NK-92 treated with Interleukin-12 subunit alpha and Interleukin-12 subunit beta, amount 100 ng/mL, for 24 hours (cell line): Measurements from ENCODE around the gene SLC7A10.
"Not testable (repeated sequence)": the region's sequence is repeated elsewhere in the genome, so short reads cannot be mapped to it uniquely, and the experiment has no call there.

Source experiments
- DNase-seq: peaks from one replicate; lab custom pipeline; 2025; lab: John Stamatoyannopoulos, UW

The SLC7A10 gene

DNA sequence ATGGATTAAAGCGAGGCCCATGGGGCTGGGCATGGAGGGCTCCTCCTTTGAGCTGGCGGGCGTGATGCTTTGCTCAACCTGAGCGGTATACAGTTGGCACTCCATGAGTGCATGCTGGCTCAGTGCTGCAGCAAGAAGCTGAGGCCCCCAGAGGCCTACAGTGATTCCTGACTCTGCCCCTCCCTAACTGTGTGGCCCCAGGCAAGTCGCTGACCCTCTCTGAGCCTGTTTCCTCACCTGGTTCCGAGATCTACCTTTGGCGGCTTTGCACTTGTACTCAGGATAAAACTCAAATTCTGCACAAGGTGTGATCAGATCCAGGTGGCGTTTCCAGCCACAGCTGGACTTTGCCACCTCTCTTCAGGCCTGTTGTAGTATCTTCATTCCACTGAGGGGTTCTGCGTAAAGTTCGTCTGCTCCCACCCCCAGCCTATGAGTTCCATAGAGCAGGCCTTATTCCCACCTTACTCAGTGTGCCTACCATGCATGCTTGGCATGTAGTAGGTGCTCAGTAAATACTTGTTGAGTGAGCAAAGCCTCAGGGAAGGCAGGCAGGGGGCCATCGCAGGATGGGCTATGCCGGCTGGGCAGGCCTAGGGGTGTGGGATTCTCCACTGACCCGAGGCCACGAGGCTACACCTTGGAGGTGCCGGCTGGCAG, 23.6 kb downstream of the SLC7A10 start:
- no peak for DNase-seq

DNA sequence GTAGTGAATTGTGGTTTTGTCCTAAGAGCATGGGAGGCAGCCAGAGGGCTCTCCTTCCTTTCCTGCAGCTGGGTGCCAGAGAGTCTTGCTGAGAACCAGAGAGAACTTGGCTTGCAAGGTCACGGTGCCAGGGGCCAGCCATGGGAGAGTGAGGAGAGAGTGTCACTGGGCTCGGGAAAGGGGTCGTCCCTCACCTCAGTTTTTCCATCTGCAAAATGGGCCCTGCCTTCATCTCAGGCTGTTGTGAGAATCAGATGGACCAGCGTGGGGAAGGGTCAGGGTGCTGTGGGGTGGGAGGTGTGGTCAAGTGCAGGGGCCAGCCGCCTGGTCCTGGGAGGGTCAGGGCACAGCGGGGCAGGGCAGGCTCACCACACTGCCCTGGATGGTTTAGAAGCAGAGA, 24.2 kb downstream of the SLC7A10 start:
- DNase-seq: no peak

DNA sequence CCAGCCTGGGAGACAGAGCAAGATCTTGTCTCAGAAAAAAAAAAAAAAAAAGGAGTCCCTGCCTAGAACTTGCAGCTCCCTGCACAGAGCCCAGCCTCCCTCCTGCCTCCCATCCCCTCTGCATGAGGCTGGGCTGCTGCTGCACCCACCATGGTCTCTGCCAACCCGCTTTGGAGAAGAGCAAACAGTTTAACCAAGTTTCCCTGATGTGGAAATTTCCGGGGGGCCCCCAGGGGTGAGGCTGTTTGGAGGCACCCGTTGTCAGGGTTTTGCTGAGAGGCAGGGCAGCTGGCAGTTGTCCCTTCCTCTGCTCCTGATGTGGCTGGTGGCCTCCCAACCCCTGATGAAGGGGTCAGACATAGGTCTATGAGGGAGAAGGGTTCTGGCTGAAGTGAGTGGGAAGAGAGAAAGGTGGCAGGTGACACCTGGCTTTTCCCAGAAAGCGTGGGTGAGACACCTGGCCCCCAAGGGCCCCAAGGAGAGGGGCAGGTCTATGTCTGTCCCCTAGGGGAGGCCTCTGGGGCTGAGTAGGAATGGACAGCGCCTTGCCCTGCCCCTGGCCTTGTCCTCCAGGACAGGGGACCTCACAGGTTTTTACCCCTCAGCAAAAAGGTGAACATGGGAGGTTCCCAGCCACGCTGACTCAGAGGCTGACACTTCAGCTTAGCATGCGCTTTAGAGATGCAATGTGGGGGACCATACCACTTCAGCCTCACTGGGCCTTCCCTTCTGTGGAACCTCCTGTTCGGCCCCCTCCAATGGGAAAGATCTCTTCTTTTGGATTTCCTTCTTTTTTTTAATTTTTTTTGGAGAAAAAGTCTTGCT, 26.0 kb downstream of the SLC7A10 start:
- DNase-seq: no peak

DNA sequence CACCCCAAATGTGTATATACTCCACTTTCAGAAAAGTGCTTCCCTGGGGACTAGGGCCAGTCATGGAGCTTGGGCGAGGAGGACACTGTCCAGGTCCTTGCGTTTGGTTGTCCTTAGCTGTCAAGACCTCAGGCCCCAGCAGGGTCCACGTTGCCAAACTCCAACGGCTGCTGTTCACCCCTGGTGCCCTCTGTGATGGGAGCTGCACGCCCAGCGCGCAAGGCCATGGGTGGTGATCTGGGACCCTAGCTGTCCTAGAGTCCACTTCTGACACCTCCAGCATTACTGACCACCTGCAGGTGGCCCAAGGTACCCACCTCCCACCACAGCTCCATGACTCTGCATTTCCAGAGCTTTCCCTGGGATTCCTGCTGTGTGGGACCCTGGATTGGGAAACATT, 27.5 kb downstream of the SLC7A10 start:
- no peak for DNase-seq

DNA sequence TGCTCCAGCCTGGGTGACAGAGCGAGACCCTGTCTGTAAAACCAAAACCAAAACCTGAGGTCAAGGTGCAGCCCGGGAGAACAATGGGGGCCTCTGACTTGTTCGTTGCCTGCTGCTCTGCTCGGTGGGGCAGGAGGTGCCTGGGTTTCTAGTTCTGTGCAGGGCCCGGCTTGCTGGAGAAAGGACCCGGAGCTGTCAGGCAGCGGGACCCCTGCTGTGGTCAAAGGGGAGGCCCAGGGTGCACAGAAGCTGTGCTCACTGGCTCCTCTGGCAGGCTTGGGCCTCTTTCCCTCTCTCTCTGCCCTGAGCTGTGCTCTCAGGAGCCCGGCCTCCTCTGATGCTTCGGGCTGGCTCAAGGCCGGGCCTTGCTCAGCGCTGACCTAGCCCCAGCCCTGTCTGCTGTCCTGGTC, 28.1 kb downstream of the SLC7A10 start:
- no peak for DNase-seq

DNA sequence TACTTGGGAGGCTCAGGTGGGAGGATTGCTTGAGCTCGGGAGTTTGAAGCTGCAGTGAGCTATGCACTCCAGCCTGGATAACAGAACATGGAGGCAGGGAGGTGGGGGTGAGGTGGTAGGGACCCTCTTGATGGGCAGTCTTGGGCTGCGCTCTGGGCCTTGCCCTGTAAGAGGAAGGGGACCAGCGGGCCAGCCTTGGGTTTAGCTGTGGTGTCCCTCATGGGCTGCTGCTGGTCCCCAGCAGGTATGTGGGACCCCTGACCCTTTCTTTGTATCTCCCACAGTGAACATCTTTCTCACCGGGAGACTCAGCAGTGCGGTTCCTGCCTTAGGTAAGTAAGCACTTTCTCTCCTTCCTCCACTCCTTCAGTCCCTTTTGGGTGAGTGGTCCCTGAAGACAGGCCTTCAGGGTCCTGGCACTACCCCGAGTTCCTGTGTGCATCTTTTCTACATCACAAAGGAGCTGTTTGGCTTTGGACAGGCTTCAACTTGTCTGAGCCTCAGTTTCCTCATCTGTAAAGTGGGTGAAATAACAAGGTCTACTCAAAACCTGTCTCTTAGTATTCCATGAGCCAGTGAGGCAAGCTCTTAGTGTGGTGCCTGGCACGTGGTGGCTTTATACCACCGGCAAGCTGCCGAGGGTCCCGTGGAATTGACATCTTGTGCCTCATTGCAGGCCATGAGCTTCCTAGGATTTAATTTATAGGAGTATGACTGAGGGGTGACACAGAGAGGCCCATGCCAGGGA, 29.0 kb downstream of the SLC7A10 start:
- no peak for DNase-seq

DNA sequence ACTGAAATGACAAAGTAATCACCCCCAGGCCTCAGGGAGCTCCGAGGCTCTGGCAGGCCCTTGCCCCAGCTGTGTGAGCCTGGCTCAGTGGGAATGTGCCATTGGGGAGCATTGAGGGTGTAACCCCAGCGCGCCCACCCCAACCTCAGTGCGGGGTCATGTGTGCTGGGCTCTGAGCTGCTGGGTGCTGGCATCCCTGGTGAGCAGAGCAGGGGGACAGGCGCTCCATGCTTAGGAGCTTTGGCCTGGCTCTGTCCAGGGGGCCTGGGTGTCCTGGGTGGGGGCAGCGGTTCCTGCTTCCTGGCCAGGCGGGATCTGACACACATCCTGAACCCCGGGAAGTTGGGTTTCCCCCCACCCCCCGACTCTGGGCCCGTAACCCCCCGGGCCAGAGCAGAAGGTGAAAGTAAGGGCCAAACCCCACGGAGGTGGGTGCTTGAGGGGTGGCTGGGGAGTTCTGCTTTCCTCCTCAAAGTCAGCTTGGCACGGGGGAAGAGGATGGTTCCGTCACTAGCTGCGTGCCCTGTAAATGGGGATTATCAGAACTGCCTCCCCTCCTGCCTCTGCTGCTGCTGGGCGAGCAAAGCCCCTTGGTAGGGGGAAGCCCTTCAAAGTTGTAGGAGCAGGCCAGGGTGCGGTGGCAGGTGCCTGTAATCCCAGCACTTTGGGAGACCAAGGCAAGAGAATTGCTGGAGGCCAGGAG, 29.9 kb downstream of the SLC7A10 start:
- no peak for DNase-seq

DNA sequence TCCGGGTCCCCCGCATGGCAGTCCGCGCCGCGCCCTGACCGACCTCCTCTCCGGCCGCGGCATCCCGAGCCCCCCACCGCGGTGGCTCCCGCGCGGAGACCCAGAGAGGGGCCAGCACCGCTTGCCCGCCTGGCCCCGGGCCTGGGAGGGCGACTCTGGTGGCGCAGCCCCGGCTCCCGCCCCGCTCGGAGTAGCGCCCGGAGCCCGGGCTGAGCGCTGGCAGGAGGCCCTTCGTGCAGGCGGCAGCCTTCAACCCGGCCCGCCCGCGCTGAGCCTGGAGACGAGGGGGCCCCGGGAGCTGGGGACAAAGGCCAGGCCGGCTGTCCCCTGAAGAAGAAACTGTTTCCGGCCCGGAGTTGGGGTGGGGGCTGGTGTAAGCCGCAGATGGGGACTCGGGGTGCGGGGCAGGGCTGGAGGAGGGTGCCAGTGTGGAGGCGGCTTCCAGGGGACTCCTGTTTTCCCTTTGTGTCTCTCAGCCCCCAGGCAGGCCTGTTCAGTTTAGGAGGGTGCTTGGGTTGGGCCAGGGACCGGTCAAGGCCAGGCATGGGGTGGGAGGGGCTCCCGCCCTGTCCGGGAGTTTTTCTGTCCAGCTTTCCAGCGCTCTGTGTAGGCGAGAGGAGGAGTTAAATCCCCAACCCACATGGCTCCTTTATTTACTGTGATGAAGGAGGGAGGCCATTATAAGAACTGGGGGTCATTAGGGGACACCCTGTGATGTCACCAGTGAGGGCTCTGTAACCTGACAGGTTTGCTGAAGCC, 30.6 kb downstream of the SLC7A10 start:
- DNase-seq: no peak

DNA sequence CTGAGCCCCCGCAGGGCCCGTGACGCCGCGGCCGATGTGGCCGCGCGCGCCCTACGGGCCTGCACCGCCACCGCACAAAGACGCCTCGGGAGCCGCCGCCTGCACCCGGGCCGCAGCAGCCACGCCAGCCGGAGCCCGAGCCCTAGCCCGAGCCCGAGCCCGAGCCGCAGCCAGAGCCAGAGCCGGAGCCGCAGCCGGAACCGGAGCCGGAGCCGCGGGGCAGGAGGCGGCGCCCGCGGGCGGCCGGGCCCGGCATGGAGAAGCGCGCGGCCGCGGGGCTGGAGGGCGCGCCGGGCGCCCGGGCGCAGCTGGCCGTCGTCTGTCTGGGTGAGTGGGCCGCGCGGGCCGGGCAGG, 31.1 kb downstream of the SLC7A10 start:
- no peak for DNase-seq

DNA sequence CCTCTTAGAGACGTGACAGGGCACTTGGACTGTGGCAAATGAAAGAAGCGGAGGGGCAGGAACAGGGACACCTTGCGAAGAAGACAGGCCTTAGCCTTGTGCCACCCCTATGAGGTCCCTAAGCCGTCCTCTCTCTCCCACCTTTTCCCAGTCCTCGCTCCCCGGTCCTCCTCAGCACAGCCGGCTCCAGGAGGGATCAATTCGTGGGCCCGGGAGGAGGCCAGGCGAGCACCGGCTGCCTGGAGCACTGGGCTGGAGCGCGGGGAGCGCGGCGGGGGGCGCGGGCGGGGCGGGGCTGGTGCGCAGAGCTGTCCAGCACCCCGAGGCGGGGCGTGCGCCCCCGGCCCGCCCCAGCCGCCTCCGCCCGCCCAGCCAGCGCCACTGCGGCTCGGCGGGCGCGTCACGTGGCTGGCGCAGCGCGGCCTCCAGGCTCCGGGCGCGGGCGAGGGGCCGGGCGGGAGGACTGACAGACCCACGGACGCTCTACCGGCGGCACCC, 31.7 kb downstream of the SLC7A10 start, which contains the start of gene LRP3:
LRP3 (plus strand) TSS at position 466 of the 498 bp plus-strand sequence. CDS start 456 bp downstream, outside the sequence.
- no peak for DNase-seq

DNA sequence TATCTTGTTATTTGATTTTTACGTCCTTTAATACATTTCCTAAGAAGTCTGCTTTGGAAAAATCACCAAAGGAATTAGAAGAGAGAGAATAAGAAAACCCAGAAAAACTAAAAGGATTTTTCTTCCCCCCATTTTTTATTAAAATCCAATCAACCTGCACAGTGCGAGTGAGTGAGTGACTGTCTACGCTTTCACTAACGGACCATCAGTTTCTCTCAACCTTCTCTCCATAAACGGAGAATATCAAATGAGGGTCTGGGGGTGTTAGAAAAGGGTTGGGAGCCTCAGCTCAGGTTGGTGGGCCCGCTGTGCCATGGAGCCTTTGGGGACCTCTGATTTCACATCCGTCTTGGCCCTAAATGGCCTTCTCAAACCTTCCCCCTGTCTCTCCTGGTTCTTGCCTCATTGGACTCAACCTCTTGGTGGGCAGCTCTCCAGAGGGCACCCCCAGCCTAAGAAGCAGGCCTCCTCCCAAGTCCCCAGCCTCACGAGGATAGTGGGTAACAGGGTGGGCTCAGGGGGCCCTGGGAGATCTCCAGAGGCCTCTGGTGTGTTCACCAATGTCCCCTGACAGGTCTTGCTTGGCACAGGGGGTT, 32.3 kb downstream of the SLC7A10 start:
- no peak for DNase-seq

DNA sequence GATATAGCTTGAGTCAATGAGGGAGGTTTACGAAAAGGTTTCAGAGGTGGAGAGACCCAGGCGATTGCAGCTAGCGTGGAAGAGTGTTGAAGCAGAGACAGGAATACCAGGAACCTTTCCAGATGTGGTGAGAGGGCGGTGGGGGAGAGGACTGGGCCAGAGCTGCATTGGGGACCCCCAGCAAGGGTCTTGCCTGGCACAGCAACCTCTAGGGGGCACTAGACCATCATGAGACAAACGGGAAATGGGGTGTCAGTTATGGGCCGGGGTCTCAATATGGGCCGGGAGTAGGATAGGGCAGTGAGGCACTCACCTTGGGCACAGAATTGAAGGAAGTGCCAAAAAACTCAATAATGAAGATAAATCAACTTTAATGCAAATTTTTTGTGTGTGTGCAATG, 33.6 kb downstream of the SLC7A10 start:
- DNase-seq: no peak

DNA sequence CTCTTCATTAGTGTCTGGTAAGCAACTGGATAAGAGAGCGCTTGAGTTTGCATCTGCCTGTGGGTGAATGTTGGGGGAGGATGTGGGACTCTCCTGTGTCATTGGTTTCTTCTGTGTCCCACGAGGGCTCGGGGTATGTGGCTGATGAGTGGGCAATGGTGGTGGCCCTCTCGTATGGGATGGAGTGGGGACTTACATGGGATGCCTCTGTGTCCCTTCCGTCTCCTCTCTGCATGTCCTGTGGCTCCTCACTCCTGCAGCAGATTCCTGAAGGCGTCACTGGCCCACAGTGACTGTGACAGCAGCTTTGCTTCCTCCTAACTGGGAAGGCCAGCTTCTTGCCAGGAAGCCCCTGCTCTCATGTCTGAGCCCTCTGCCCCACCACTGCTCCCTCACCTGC, 34.1 kb downstream of the SLC7A10 start:
- DNase-seq: no peak

DNA sequence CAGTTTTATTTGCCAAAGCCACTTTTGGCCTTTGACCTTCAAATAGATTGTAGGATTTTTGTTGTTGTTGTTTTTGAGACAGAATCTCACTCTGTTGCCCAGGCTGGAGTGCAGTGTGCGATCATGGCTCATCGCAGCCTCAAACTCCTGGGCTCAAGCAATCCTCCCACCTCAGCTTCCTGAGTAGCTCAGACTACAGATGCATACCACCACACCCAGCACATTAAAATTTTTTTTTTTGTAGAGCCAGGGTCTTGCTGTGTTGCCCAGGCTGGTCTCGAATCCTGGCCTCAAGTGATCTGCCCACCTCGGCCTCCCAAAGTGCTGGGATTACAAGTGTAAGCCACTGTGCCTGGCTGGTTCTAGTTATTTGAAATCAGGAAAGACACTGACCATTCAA, 34.6 kb downstream of the SLC7A10 start:
- DNase-seq: not testable (repeated sequence)

DNA sequence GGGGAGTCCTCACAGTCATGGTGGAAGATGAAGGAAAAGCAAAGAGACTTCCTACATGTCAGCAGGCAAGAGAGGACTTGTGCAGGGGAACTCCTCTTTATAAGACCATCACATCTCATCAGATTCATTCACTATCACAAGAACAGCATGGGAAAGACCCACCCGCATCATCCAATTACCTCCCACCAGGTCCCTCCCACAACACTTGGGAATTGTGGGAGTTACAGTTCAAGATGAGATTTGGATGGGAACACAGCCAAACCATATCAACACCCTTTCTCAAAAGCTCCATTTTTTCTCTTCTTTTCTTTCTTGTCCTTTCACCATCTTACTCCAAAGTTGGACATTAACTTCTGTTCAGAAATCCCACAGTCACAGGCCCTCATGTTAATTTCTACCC, 36.2 kb downstream of the SLC7A10 start:
- DNase-seq: no peak

DNA sequence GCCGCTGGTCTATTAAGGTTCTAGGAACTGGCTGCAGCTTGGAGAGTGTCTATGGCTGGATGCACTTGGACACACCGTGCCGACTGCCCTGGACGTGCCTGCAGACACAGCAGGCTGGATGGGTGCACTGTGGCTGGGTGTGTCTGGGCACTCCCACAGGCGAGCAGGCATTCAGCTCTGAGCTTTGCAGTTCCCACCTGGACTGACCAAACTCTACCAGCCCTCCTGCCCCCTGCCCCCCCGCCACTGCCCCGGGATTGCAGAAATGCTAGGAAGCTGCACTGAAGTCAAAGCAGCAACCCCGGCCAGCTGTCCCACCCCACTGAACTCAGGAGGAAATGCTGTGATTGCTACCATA, 38.5 kb downstream of the SLC7A10 start:
- DNase-seq: no peak

DNA sequence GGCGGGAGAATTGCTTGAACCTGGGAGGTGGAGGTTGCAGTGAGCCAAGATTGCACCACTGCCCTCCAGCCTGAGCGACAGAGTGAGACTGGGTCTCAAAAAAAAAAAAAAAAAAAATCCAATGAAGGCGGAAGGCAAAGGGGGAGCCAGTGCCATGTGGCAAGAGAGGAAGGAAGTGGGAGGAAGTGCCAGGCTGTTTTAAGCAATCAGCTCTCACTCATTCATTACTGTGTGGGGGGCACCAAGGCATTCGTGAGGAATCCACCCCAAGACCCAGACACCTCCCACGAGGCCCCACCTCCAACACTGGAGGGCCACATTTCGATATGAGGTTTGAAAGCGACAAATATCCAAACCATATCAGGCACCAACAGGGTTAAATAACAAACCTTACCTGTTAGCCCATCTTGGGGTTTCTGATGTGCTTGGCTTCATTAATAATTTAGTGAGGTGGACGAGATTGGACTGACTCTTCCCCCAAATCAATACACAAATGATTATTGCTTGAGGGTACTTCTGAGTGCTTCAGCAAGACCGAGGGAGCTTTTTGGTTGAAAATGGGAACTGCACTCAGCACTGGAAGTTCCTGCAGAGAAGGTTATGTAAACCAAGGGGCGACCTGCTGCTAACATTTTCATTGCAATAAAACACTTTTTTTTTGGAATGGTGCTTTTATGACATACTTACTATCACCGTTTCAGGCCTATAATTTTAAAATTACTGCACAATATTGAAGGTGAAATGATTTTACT, 39.0 kb downstream of the SLC7A10 start:
- no peak for DNase-seq

DNA sequence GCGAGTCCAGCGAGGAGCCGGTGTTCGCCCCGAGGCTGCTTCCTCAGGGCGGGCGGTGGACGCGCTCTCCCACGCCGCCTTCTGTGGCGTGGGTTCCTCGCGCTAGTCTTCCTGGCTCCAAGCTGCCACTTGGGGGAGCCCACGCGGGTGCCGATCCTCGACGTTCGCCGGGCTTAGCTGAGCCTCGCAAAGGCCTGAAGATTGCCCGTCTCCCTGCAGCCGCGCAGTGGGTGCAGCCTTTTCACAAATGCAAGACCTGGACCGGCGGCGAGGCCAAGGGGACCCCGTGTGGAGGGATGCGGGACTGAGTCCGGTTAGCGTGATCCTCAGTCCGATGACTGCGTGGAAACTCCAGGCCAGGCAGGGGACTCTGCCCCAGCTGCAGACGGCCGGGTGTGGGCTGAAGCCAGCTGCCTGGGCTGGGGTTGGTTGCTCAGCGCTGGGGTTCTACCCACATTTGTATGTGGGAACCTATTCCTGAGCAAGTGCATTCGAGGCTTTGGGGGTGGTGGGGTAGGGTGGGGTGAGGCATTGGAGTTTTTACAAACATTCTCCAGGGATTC, 48.2 kb downstream of the SLC7A10 start:
- peak; percentile 76 for DNase-seq

DNA sequence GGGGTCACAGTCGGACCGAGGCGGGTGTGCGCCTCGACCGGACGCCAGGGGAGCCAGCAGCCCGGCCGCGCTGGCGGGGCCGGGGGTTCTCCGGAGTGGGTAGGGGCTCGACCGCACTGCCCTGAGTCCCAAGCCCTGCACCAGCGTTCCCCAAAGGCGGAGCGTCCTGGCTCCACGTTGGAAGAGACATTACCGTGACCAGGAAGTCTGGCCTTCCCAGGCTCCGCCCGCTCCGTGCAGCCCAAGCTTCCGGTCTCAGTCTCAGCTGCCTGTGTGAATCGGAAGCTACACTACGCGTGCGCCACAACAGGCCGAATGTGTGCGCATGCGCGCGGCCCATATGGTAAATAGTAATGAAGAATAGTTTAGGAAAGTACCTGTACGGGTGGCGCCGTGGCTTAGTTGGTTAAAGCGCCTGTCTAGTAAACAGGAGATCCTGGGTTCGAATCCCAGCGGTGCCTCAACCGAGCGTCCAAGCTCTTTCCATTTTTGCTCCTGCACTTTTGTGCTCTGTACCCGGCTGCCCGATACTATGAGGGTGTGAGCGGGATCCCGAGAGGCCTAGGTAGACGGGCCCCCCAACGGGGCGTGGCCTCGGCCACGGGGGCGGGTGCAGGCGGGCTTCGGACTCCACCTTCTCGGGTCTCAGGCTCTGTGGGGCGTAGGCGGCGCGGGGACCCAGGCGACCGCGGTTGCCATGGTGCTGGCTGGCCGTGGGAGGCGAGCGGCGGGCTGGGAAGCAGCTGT, 48.8 kb downstream of the SLC7A10 start:
- peak; percentile 99 for DNase-seq
